Transverse colon (tissue), 4 donors: ENCODE results near the gene LILRB3. TPM values are rescaled to one million over a fixed set of nuclear protein-coding genes. Genes with fewer than 3 reads are reported as not detected.
"Not testable (repeated sequence)": the region's sequence is repeated elsewhere in the genome, so short reads cannot be mapped to it uniquely, and the experiment has no call there.

Experiments
- DNase-seq: peaks from one replicate; pipeline ENCODE4 v3.0.0-alpha.2; 2019
- H3K27ac ChIP-seq, 4 donors: fragments of 200-600 bp; sonication (generic); 2 replicates each; pipeline ENCODE4 v1.5.1; 2016 to 2018; ENCODE audit warnings: inconsistent platforms in 4 of 4
- H3K27me3 ChIP-seq: fragments of 200-600 bp; sonication (generic); 2 replicates; pipeline ENCODE4 v1.5.1; 2017; ENCODE audit warnings: inconsistent platforms
- H3K36me3 ChIP-seq, 4 donors: fragments of 200-600 bp; sonication (generic); 2 replicates each; pipeline ENCODE4 v1.5.1; 2017 to 2019; ENCODE audit warnings: inconsistent platforms in 4 of 4
- H3K4me1 ChIP-seq, 4 donors: fragments of 200-600 bp; sonication (generic); 2 replicates each; pipeline ENCODE4 v1.5.1; 2017 to 2020; ENCODE audit warnings: inconsistent platforms in 4 of 4
- H3K4me3 ChIP-seq, 4 donors: fragments of 200-600 bp; sonication (generic); 1 replicate in 1 of 4; 2 replicates in 3 of 4; pipeline versions ENCODE4 v1.5.1 to v1.6.1; 2017 to 2019; ENCODE audit warnings: inconsistent platforms in 4 of 4
- H3K9me3 ChIP-seq, 2 donors: fragments of 200-600 bp; sonication (generic); 2 replicates each; pipeline ENCODE4 v1.5.1; 2017 to 2019; ENCODE audit warnings: inconsistent platforms in 2 of 2
- CTCF ChIP-seq, 5 experiments: fragments of 200-600 bp in 3 of 5; fragments of 450-650 bp in 2 of 5; sonication (generic) in 3 of 5; IDR thresholded peaks; 1 replicate in 2 of 5; 2 replicates in 3 of 5; pipeline ENCODE4 v1.5.1; 2016 to 2017; ENCODE audit warnings: antibody characterized with exemption in 5 of 5, inconsistent platforms in 3 of 5, mild to moderate bottlenecking in 2 of 5, moderate library complexity in 1 of 5
- EP300 ChIP-seq: sonication (generic); formaldehyde crosslinking; IDR thresholded peaks from one replicate; pipeline ENCODE4 v1.6.1; 2017; ENCODE audit warnings: antibody characterized with exemption, low read depth
- POLR2A ChIP-seq: fragments of 450-650 bp; IDR thresholded peaks from one replicate; pipeline ENCODE4 v1.6.1; 2016; ENCODE audit warnings: antibody characterized with exemption, mild to moderate bottlenecking, moderate library complexity
- POLR2AphosphoS5 ChIP-seq, 3 donors: sonication (generic); formaldehyde crosslinking; IDR thresholded peaks; one replicate each; pipeline ENCODE4 v1.6.1; 2016; ENCODE audit warnings: antibody characterized with exemption in 3 of 3
- WGBS, 2 donors: methylation state at CpG; one replicate each; pipeline ENCODE4 v1.1.5; 2018; ENCODE audit warnings: low coverage in 1 of 2; 5-methylcytosine and 5-hydroxymethylcytosine counted together
- in situ Hi-C, 4 donors: fragments of 200-750 bp; cut with MboI; loops; one replicate each; pipeline versions ENCODE4 v1.15.0 to v1.15.1; 2017; ENCODE audit warnings: low sequenced_read_pairs in 3 of 4, low pct_ligation_motif_present in 1 of 4, low pct_unique_long_range_greater_than_20kb in 1 of 4
- intact Hi-C: fragments of 100-400 bp; cut with DNase I; formaldehyde crosslinking; loops from one replicate; pipeline ENCODE4 v1.15.1; 2023; ENCODE audit warnings: low total_unique reads
- total RNA-seq, 4 donors: library from RNA; depleted of rRNA; stranded (reverse); fragments of >200 nt; gene quantifications; one replicate each; pipeline ENCODE4 v1.1.0, GENCODE V29; 2016

LILRB3 gene
- total RNA-seq, 4 donors from 2014 or later, result 2.2 to 7.6 (median 4.6) TPM

GRCh38 chr19:54233941-54234340 is 11.1 kb upstream of the LILRB3 start:
- no peak for TF ChIP-seq POLR2A
- TF ChIP-seq EP300, result no peak
- TF ChIP-seq CTCF (IDR thresholded peaks at IDR 0.05), result no peak
- no peaks in the 10 kb centered on the region for H3K36me3 ChIP-seq
- H3K4me1 ChIP-seq, result peaks cover 0 to 3% (median 0%) of the 10 kb centered on the region in 4 donors
- in situ Hi-C loops, result loop anchor here in 2 of 4 donors (10.0 kb wide), 2 partner anchors 59 to 69 kb away; partner anchors contain the start of gene TMC4 (in 1 of the 2)
- no peak for DNase-seq
- no peak overlapping the region for H3K27ac ChIP-seq
- peaks cover 21% of the 10 kb centered on the region for H3K27me3 ChIP-seq
- intact Hi-C loops, result loop anchor here (5.0 kb wide), 2 partner anchors 67 to 1053 kb away; no protein-coding TSS in a partner anchor
- WGBS, 2 donors, result 35 to 85% methylated on average over 2 to 5 of the region's 5 CpGs
- H3K9me3 ChIP-seq, result no peaks in the 10 kb centered on the region
- H3K4me3 ChIP-seq, result no peak overlapping the region

GRCh38 chr19:54231077-54231931 is 8.5 kb upstream of the LILRB3 start:
- in situ Hi-C loops (loop anchor here in 2 of 4 donors (10.0 kb wide), 2 partner anchors 57 to 67 kb away; partner anchors contain the start of gene TMC4 (in 1 of the 2)), intact Hi-C loops (loop anchor here (5.0 kb wide), 2 partner anchors 64 to 1056 kb away; no protein-coding TSS in a partner anchor)
- Histone ChIP-seq H3K27me3 (peaks cover 21% of the 10 kb centered on the region), H3K27ac (no peak overlapping the region), H3K4me1 (peaks cover 0 to 3% (median 0%) of the 10 kb centered on the region in 4 donors), H3K9me3 (no peaks in the 10 kb centered on the region), H3K4me3 (no peak overlapping the region), H3K36me3 (no peaks in the 10 kb centered on the region)
- DNase-seq, result peak; percentile 91
- WGBS, 2 donors, result 19 to 29% methylated on average over 9 to 21 of the region's 21 CpGs
- TF ChIP-seq POLR2AphosphoS5 (IDR thresholded peaks at IDR 0.05), result peak in 2 of 3 donors; percentile 12 to 39
- no peak for TF ChIP-seq POLR2A
- TF ChIP-seq EP300, result no peak
- TF ChIP-seq CTCF (IDR thresholded peaks at IDR 0.05), result peak; percentile 79 to 93 (median 92)

GRCh38 chr19:54230031-54230430 is 7.2 kb upstream of the LILRB3 start:
- in situ Hi-C loops, result loop anchor here in 2 of 4 donors (10.0 kb wide), 2 partner anchors 55 to 65 kb away; partner anchors contain the start of gene TMC4 (in 1 of the 2)
- Histone ChIP-seq H3K9me3 (no peaks in the 10 kb centered on the region), H3K27me3 (peaks cover 21% of the 10 kb centered on the region), H3K27ac (no peak overlapping the region), H3K36me3 (no peaks in the 10 kb centered on the region), H3K4me3 (no peak overlapping the region), H3K4me1 (peaks cover 0 to 3% (median 0%) of the 10 kb centered on the region in 4 donors)
- no peak for TF ChIP-seq POLR2AphosphoS5 (IDR thresholded peaks at IDR 0.05)
- no peak for TF ChIP-seq POLR2A
- no peak for TF ChIP-seq EP300
- TF ChIP-seq CTCF (IDR thresholded peaks at IDR 0.05), result no peak
- intact Hi-C loops, result loop anchor here (5.0 kb wide), 2 partner anchors 63 to 1057 kb away; no protein-coding TSS in a partner anchor
- DNase-seq, result no peak
- WGBS, 2 donors, result 78 to 100% methylated on average over 1 to 7 of the region's 7 CpGs

- intact Hi-C loops (no loop called here), in situ Hi-C loops (loop anchor here in 1 of 4 donors (5.0 kb wide), 1 partner anchor 52 kb away; no protein-coding TSS in a partner anchor)
- no peaks in the 10 kb centered on the region for H3K9me3 ChIP-seq
- no peak for DNase-seq
- WGBS, 2 donors, result 90% methylated on average over 8 of the region's 8 CpGs; no CpG with 5 or more reads in 1 of the 2 donors
- H3K4me3 ChIP-seq, result no peak overlapping the region
- peaks cover 0 to 3% (median 0%) of the 10 kb centered on the region in 4 donors for H3K4me1 ChIP-seq
- no peak overlapping the region for H3K27ac ChIP-seq
- TF ChIP-seq POLR2A (no peak), CTCF (IDR thresholded peaks at IDR 0.05) (no peak), EP300 (no peak)
- no peaks in the 10 kb centered on the region for H3K36me3 ChIP-seq
- H3K27me3 ChIP-seq, result peaks cover 17% of the 10 kb centered on the region
Observed at GRCh38 chr19:54229146-54229545, 6.3 kb upstream of the LILRB3 start.

GRCh38 chr19:54224619-54225018 is 1.8 kb upstream of the LILRB3 start:
- peaks cover 22% of the 10 kb centered on the region for H3K27me3 ChIP-seq
- H3K36me3 ChIP-seq, H3K4me3 ChIP-seq, H3K27ac ChIP-seq, H3K4me1 ChIP-seq, intact Hi-C loops, H3K9me3 ChIP-seq, DNase-seq: not testable (repeated sequence)
- 65% methylated on average over 10 of the region's 10 CpGs; no CpG with 5 or more reads in 1 of the 2 donors for WGBS, 2 donors
- in situ Hi-C loops, result loop anchor here in 1 of 4 donors (5.0 kb wide), 1 partner anchor 47 kb away; no protein-coding TSS in a partner anchor

GRCh38 chr19:54223937-54224281 is 1.1 kb upstream of the LILRB3 start:
- DNase-seq, H3K27ac ChIP-seq, H3K9me3 ChIP-seq, H3K36me3 ChIP-seq, H3K4me1 ChIP-seq, H3K4me3 ChIP-seq, in situ Hi-C loops, intact Hi-C loops: not testable (repeated sequence)
- peaks cover 22% of the 10 kb centered on the region for H3K27me3 ChIP-seq
- 58% methylated on average over 5 of the region's 5 CpGs; no CpG with 5 or more reads in 1 of the 2 donors for WGBS, 2 donors
